Keratinocyte (primary cell): ENCODE results near the gene EWSR1. TPM values are rescaled to one million over a fixed set of nuclear protein-coding genes. Genes with fewer than 3 reads are reported as not detected.
"Not testable (repeated sequence)": the region's sequence is repeated elsewhere in the genome, so short reads cannot be mapped to it uniquely, and the experiment has no call there.

ENCODE experiments used
- DNase-seq: peaks from one replicate; pipeline ENCODE4 v3.0.0-alpha.2; 2011; ENCODE audit warnings: low read depth, missing footprints, low spot score
- FAIRE-seq: peaks from 2 replicates; lab custom pipeline; 2011; peaks lifted over from hg19 to GRCh38; lab: Jason Lieb, UNC
- H2AFZ ChIP-seq: 2 replicates; pipeline ENCODE4 v1.6.0; 2012; ENCODE audit warnings: low read length, control low read depth, inconsistent platforms; ENCODE audit not compliant: control insufficient read depth
- H3K27ac ChIP-seq: 2 replicates; pipeline ENCODE4 v1.5.1; 2011; ENCODE audit warnings: low read length; ENCODE audit not compliant: control insufficient read depth, insufficient read depth
- H3K27me3 ChIP-seq: 3 replicates; pipeline ENCODE4 v1.6.0; 2011; ENCODE audit warnings: low read length; ENCODE audit not compliant: control insufficient read depth, insufficient read depth; ENCODE audit errors: extremely low read depth
- H3K36me3 ChIP-seq, 2 experiments: 2 replicates in 1 of 2; 3 replicates in 1 of 2; pipeline ENCODE4 v1.5.1; 2011; ENCODE audit warnings: low read length in 2 of 2, mild to moderate bottlenecking in 1 of 2; ENCODE audit not compliant: control insufficient read depth in 2 of 2, insufficient read depth in 2 of 2; ENCODE audit errors: extremely low read depth in 1 of 2
- H3K4me1 ChIP-seq: 3 replicates; pipeline ENCODE4 v1.5.1; 2011; ENCODE audit warnings: low read length; ENCODE audit not compliant: control insufficient read depth, insufficient read depth; ENCODE audit errors: extremely low read depth
- H3K4me2 ChIP-seq: 3 replicates; pipeline ENCODE4 v1.6.0; 2011; ENCODE audit warnings: low read depth, low read length; ENCODE audit not compliant: control insufficient read depth, insufficient read depth; ENCODE audit errors: extremely low read depth
- H3K4me3 ChIP-seq, 3 experiments: fragments of 200-600 bp in 1 of 3; sonication (generic) in 1 of 3; 2 replicates in 2 of 3; 3 replicates in 1 of 3; pipeline ENCODE4 v1.5.1; 2011 to 2016; ENCODE audit warnings: low read length in 3 of 3, mild to moderate bottlenecking in 3 of 3, control low read depth in 2 of 3, inconsistent platforms in 1 of 3, low read depth in 1 of 3, mixed read lengths in 1 of 3, mixed run types in 1 of 3, moderate library complexity in 1 of 3; ENCODE audit not compliant: control insufficient read depth in 2 of 3, insufficient read depth in 2 of 3; ENCODE audit errors: extremely low read depth in 1 of 3
- H3K79me2 ChIP-seq: 2 replicates; pipeline ENCODE4 v1.6.0; 2012; ENCODE audit warnings: low read length; ENCODE audit not compliant: control insufficient read depth, insufficient read depth
- H3K9ac ChIP-seq: 3 replicates; pipeline ENCODE4 v1.6.0; 2011; ENCODE audit warnings: low read length; ENCODE audit not compliant: control insufficient read depth, insufficient read depth; ENCODE audit errors: extremely low read depth
- H3K9me1 ChIP-seq: 3 replicates; pipeline ENCODE4 v1.6.0; 2011; ENCODE audit warnings: low read length; ENCODE audit not compliant: control insufficient read depth, insufficient read depth; ENCODE audit errors: extremely low read depth
- H3K9me3 ChIP-seq: 2 replicates; pipeline ENCODE4 v1.5.1; 2012; ENCODE audit warnings: low read depth, low read length; ENCODE audit not compliant: control insufficient read depth
- H4K20me1 ChIP-seq: 3 replicates; pipeline ENCODE4 v1.6.0; 2011; ENCODE audit warnings: low read length; ENCODE audit not compliant: control insufficient read depth, insufficient read depth; ENCODE audit errors: extremely low read depth
- CTCF ChIP-seq, 3 experiments: IDR thresholded peaks in 1 of 3; conservative IDR thresholded peaks in 1 of 3; optimal IDR thresholded peaks in 1 of 3; 2 replicates in 2 of 3; 3 replicates in 1 of 3; pipeline versions ENCODE3 to v1.5.1; 2011; ENCODE audit warnings: low read length in 3 of 3, mild to moderate bottlenecking in 3 of 3, moderate library complexity in 2 of 3, control low read depth in 1 of 3, inconsistent platforms in 1 of 3; ENCODE audit not compliant: insufficient read depth in 2 of 3; ENCODE audit errors: extremely low read depth in 1 of 3
- EZH2 ChIP-seq: IDR thresholded peaks from one replicate; pipeline ENCODE4 v1.6.1; 2012; ENCODE audit warnings: inconsistent platforms, mild to moderate bottlenecking, low read length, moderate library complexity
- dilution Hi-C: fragments of 300-500 bp; cut with MboI; formaldehyde crosslinking; loops from one replicate; pipeline ENCODE4 v1.7.0; 2020; ENCODE audit warnings: low sequenced_read_pairs; ENCODE audit not compliant: extremely low pct_ligation_motif_present
- polyA plus RNA-seq, 5 experiments: library from polyadenylated mRNA; depleted of rRNA in 3 of 5; stranded (reverse) in 3 of 5; stranded (forward) in 1 of 5; unstranded in 1 of 5; fragments of >200 nt; gene quantifications; 1 replicate in 1 of 5; 2 replicates in 3 of 5; 3 replicates in 1 of 5; pipeline versions ENCODE4 v1.2.1 to v1.2.3, GENCODE V29; 2011 to 2012; ENCODE audit warnings: missing spikeins in 2 of 5, low read depth in 1 of 5, low replicate concordance in 1 of 5

EWSR1 gene
- polyA plus RNA-seq, 1 donor (not counting 4 experiments of a cell fraction or from before 2014, with no cell fraction given) = 245 TPM

GRCh38 chr22:29231971-29232959 is 35.8 kb upstream of the EWSR1 start:
- Histone ChIP-seq H4K20me1 (no peaks in the 10 kb centered on the region), H3K9me3 (no peaks in the 10 kb centered on the region), H3K4me2 (no peak overlapping the region), H3K4me3 (no peak overlapping the region), H3K27ac (no peak overlapping the region), H2AFZ (no peak overlapping the region), H3K9me1 (no peaks in the 10 kb centered on the region), H3K36me3 (no peaks in the 10 kb centered on the region), H3K79me2 (no peaks in the 10 kb centered on the region), H3K9ac (no peak overlapping the region), H3K4me1 (no peaks in the 10 kb centered on the region), H3K27me3 (peaks cover 3% of the 10 kb centered on the region)
- DNase-seq (no peak), FAIRE-seq (no peak)
- dilution Hi-C loops = no loop called here
- TF ChIP-seq CTCF (optimal IDR thresholded peaks at IDR 0.05 in 1 of 3, IDR thresholded peaks at IDR 0.05 in 1 of 3, conservative IDR thresholded peaks at IDR 0.05 in 1 of 3; ENCODE audit: extremely low read depth in 1 of 3, insufficient read depth in 2 of 3, low read length in 3 of 3) = no peak
- TF ChIP-seq EZH2 = no peak

DNA sequence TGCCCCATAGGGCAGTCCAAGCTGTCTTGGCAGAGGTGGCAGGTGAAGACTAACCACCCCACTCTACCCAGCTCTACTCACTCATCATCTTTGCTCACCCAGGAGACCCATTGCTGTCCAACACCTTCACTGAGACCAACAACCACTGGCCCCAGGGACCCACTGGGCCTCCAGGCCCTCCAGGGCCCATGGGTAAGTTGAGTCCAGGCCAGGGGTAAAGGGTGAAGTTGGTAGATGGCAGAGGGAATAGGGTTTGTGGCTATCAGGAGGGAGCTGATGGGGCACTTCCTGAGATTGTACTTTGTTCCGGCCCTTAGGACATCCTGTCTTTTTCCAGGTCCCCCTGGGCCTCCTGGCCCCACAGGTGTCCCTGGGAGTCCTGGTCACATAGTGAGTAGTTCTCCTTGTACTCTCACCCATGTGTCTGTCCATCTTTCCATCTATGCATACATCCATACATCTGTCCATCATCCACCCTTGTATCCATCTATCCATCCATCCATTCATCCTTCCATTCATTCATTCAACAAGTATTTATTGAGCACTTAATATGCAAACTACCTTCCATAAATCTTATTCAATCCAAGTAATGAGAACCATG is 34.7 kb upstream of the EWSR1 start:
- H3K9me3 ChIP-seq = no peaks in the 10 kb centered on the region
- H3K4me2 ChIP-seq = no peak overlapping the region
- no peaks in the 10 kb centered on the region for H3K36me3 ChIP-seq
- H2AFZ ChIP-seq = no peak overlapping the region
- no peak overlapping the region for H3K27ac ChIP-seq
- FAIRE-seq (no peak), DNase-seq (no peak)
- H4K20me1 ChIP-seq = no peaks in the 10 kb centered on the region
- H3K27me3 ChIP-seq = peaks cover 3% of the 10 kb centered on the region
- H3K79me2 ChIP-seq = no peaks in the 10 kb centered on the region
- TF ChIP-seq EZH2 (no peak), CTCF (optimal IDR thresholded peaks at IDR 0.05 in 1 of 3, IDR thresholded peaks at IDR 0.05 in 1 of 3, conservative IDR thresholded peaks at IDR 0.05 in 1 of 3; ENCODE audit: extremely low read depth in 1 of 3, insufficient read depth in 2 of 3, low read length in 3 of 3) (no peak)
- H3K4me3 ChIP-seq = no peak overlapping the region
- dilution Hi-C loops = no loop called here
- H3K4me1 ChIP-seq = no peaks in the 10 kb centered on the region
- H3K9me1 ChIP-seq = no peaks in the 10 kb centered on the region
- no peak overlapping the region for H3K9ac ChIP-seq

DNA sequence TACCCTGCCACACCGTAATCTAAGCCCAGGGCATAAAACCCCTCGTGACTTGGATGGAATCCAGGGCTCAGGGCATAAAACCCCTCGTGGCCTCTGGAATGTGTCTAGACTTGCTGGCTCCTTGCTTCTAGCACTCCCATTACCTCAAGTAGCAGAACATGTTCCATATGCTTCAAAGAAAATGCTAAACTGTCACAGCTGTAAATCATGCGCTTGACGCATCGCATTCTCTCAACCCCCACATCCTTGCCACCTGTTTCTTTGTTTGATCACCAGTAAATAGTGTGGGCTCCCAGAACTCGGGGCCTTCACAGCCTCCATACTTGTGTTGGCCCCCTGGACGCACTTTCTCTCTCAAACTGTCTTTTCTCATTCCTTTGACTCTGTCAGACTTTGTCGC is 27.6 kb upstream of the EWSR1 start:
- FAIRE-seq, H3K9me3 ChIP-seq, H3K9me1 ChIP-seq, DNase-seq, H3K27me3 ChIP-seq, H4K20me1 ChIP-seq, H3K4me1 ChIP-seq, H2AFZ ChIP-seq, H3K4me2 ChIP-seq, H3K4me3 ChIP-seq, H3K9ac ChIP-seq, H3K79me2 ChIP-seq, H3K36me3 ChIP-seq, H3K27ac ChIP-seq, dilution Hi-C loops: not testable (repeated sequence)
